Measurements from ENCODE around the gene SULT1E1. TPM values are rescaled to one million over a fixed set of nuclear protein-coding genes. Genes with fewer than 3 reads are reported as not detected.

SULT1E1 gene, protein sequence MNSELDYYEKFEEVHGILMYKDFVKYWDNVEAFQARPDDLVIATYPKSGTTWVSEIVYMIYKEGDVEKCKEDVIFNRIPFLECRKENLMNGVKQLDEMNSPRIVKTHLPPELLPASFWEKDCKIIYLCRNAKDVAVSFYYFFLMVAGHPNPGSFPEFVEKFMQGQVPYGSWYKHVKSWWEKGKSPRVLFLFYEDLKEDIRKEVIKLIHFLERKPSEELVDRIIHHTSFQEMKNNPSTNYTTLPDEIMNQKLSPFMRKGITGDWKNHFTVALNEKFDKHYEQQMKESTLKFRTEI
- not detected in 2 replicates for polyA plus RNA-seq (2011; rRNA removed)
- polyA minus RNA-seq (2011; rRNA and poly(A)+ RNA removed): not detected in 2 replicates

DNA sequence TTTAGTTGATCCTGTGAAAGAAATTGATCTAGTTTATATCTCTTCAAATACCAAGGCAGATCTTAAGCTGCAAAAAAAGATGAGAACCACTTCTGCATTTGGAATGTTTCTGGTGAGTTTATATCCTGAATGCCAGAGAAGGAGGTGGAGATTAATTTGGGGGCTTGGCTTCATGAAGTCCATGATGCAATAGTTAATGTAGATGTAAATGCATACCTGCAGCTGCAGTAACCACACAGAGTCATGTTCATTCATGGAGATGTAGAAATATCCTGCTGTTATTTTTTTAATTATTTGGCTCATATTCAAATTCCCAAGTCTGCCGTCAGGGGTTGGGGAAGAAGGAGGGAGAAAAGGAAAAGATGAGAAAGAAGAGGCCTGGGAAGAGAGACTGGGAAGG is at the start of gene SULT1E1:
Gene SULT1E1, minus strand, starts transcription at position 94 of the 400 bp plus-strand sequence. CDS start 2,501 bp downstream, outside the sequence.
- CTCF ChIA-PET: interaction anchor here (0.7 kb wide), 1 partner anchor 22 kb away, joined by 3 read pairs; no protein-coding TSS in a partner anchor
- TF ChIP-seq, protein P1, sequence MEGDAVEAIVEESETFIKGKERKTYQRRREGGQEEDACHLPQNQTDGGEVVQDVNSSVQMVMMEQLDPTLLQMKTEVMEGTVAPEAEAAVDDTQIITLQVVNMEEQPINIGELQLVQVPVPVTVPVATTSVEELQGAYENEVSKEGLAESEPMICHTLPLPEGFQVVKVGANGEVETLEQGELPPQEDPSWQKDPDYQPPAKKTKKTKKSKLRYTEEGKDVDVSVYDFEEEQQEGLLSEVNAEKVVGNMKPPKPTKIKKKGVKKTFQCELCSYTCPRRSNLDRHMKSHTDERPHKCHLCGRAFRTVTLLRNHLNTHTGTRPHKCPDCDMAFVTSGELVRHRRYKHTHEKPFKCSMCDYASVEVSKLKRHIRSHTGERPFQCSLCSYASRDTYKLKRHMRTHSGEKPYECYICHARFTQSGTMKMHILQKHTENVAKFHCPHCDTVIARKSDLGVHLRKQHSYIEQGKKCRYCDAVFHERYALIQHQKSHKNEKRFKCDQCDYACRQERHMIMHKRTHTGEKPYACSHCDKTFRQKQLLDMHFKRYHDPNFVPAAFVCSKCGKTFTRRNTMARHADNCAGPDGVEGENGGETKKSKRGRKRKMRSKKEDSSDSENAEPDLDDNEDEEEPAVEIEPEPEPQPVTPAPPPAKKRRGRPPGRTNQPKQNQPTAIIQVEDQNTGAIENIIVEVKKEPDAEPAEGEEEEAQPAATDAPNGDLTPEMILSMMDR (IDR thresholded peaks at IDR 0.05; ENCODE audit: low read depth, low read length): no peak
- Histone ChIP-seq H3K27ac (ENCODE audit: low read depth, low read length) (no peak within 1 kb of the TSS), H3K27me3 (ENCODE audit: control insufficient read depth, insufficient read depth, low read length) (no peaks in the 10 kb centered on the region), H3K9me3 (ENCODE audit: control insufficient read depth, insufficient read depth, low read length) (no peaks in the 10 kb centered on the region), H3K4me3 (ENCODE audit: low read depth, low read length) (no peak within 1 kb of the TSS)
- no peak for DNase-seq (ENCODE audit: low read depth, low spot score)
- POLR2A ChIA-PET: no interaction called here

DNA sequence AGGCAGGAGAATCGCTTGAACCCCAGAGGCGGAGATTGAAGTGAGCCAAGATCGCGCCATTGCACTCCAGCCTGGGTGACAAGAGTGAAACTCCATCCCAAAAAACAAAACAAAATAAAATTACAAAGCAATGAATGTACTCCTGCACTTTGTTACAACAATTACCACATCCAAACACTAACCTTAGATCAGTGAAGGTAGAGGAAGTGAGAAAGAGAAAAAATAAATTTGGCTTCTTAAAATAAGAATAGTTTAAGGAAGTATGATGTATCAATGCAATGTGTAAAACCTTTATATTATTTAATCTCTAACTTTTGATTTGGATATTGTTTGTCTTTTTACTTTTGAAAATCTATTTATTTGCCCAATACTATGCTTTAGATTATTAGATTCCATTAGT is 49.2 kb upstream of the SULT1E1 start:
- Histone ChIP-seq H3K27ac (ENCODE audit: low read depth, low read length) (no peak overlapping the region), H3K27me3 (ENCODE audit: control insufficient read depth, insufficient read depth, low read length) (no peaks in the 10 kb centered on the region), H3K9me3 (ENCODE audit: control insufficient read depth, insufficient read depth, low read length) (no peaks in the 10 kb centered on the region), H3K4me3 (ENCODE audit: low read depth, low read length) (no peak overlapping the region)
- no peak for DNase-seq (ENCODE audit: low read depth, low spot score)
- TF ChIP-seq, protein P1 (IDR thresholded peaks at IDR 0.05; ENCODE audit: low read depth, low read length): no peak
- ChIA-PET POLR2A (no interaction called here), CTCF (no interaction called here)

DNA sequence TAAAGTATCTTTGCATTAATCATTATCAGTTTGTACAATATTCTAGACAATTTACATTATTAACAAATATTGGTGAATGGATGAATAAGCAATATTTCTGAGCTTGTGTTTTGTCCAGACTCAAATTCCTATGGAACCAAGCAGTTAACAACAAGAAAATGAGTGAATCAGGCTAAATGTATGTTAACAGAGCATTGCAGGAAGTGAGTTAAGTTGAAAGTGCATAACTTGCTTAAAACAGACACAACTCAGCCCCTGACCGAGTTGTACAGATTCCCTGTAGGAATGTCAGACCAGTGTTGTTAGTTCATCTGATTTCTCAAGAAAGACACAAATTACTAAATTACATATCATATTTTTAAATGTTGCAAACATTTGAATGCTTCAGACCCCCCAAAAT is 47.2 kb upstream of the SULT1E1 start:
- ChIA-PET POLR2A (no interaction called here), CTCF (no interaction called here)
- TF ChIP-seq, protein P1 (IDR thresholded peaks at IDR 0.05; ENCODE audit: low read depth, low read length): no peak
- Histone ChIP-seq H3K9me3 (ENCODE audit: control insufficient read depth, insufficient read depth, low read length) (no peaks in the 10 kb centered on the region), H3K4me3 (ENCODE audit: low read depth, low read length) (no peak overlapping the region), H3K27ac (ENCODE audit: low read depth, low read length) (no peak overlapping the region), H3K27me3 (ENCODE audit: control insufficient read depth, insufficient read depth, low read length) (no peaks in the 10 kb centered on the region)
- DNase-seq (ENCODE audit: low read depth, low spot score): no peak

DNA sequence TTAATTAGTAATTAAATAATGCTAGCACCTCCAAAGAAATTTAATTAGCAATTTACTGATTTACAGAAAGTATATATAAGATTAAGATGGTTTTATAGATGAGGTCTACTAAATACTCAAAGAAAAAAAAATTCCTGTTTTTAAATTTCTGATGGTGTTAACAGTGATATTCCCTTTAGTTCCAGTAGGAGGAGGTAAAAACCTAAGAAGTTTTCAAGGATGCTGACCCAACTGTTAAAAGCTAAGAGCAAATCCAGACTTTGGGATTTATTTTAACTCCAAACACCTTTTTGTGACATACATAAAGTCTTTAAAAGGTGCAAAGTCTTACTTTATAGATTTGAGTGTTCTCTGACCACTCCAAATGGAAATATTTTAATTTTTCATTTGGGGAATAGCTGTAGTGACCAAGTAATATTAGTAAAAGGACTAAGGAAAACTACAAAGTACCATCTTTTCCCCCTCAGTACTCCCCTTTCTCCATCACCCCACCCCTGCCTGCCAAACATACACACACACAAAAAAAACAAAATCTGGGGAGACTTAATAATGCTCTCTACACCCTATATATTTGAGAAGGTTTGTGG is 36.7 kb upstream of the SULT1E1 start:
- DNase-seq (ENCODE audit: low read depth, low spot score): no peak
- Histone ChIP-seq H3K4me3 (ENCODE audit: low read depth, low read length) (no peak overlapping the region), H3K9me3 (ENCODE audit: control insufficient read depth, insufficient read depth, low read length) (no peaks in the 10 kb centered on the region), H3K27ac (ENCODE audit: low read depth, low read length) (no peak overlapping the region), H3K27me3 (ENCODE audit: control insufficient read depth, insufficient read depth, low read length) (no peaks in the 10 kb centered on the region)
- TF ChIP-seq, protein P1 (IDR thresholded peaks at IDR 0.05; ENCODE audit: low read depth, low read length): peak; percentile 55
- POLR2A ChIA-PET: no interaction called here
- CTCF ChIA-PET: interaction anchor here (1.0 to 1.2 kb wide), 4 partner anchors 16 to 663 kb away, joined by 3 to 9 read pairs (median 5); no protein-coding TSS in a partner anchor

DNA sequence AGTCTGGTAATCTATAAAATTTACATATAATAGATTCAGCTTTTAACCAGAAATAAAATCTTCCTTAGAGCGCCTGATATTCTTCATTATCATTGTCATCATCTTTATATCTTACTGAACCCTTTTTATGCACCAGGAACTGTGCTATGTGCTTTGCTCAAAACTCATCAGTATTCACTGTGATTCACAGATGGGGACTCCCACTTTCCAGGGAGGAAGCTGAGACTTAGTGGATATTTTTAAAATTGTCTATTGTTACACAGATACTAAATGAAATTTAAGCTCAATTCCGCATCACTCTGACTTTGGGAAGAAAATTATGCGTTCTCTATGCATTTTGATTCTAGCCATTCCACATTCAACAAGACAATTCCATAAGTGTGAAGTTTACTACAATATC is 34.8 kb upstream of the SULT1E1 start:
- ChIA-PET POLR2A (no interaction called here), CTCF (interaction anchor here (0.7 to 2.1 kb wide), 3 partner anchors 14 to 664 kb away, joined by 3 to 8 read pairs (median 6); no protein-coding TSS in a partner anchor)

More for the DNA sequence above, 34.8 kb upstream of the SULT1E1 start:
- TF ChIP-seq, protein P1 (IDR thresholded peaks at IDR 0.05; ENCODE audit: low read depth, low read length): no peak
- no peaks in the 10 kb centered on the region for H3K9me3 ChIP-seq (ENCODE audit: control insufficient read depth, insufficient read depth, low read length)
- no peaks in the 10 kb centered on the region for H3K27me3 ChIP-seq (ENCODE audit: control insufficient read depth, insufficient read depth, low read length)
- DNase-seq (ENCODE audit: low read depth, low spot score): no peak
- H3K4me3 ChIP-seq (ENCODE audit: low read depth, low read length): no peak overlapping the region
- H3K27ac ChIP-seq (ENCODE audit: low read depth, low read length): no peak overlapping the region

Data from AG04450 (cell line).